NCI-H2196 (cell line): ENCODE measurements around the gene RELN.

Experiments used
- DNase-seq: peaks from one replicate; lab custom pipeline; 2025; ENCODE audit not compliant: unreplicated experiment; lab: John Stamatoyannopoulos, UW

Gene RELN

GRCh38 chr7:103729026-103729425 is 260.4 kb downstream of the RELN start:
- DNase-seq = no peak

DNA sequence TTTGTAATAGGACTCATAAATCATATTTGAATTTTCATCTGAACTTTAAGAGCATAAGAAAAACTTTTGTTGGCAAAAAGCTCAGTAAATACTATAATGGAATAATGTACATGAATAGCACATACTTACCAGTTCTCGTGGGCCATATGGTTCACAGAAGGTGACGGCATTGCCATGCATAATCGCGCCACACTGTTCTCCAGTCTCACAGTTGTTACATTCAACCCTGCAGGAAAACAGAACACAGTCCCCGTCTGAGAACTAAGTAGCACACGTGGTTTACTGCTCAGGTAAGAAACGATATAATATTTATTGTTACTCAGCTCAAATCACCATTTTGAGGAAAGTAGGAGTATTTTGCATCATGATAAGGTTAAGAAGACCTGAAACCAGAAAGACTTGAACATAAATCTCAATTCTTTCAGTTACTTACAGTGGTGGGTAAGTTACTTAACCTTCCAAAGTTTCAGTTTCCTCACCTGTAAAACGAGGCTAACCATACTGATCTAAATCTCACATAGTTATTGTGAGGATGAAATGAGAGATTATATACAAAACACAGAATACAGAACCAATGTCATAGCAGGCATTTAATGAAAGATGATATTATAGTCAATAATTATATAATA is 261.4 kb downstream of the RELN start:
- no peak for DNase-seq

DNA sequence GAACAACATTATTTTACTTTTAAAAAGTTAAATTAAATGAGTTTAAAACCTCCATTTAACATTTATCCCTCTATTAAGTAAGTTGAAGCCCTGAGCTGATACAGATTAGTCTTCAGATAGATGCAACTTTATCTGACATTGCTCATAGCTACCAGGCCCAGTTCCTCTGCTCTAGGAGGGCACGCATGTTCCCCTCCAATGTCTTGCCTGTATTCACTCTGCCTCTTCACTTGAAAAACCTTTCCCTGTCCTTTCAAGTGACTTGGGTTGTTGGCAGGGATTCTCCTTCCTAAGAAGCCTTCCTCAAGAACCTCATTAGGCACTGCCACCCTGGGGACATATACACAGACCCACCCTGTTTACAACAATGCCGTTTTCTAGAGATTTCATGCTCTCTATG is 270.4 kb downstream of the RELN start:
- no peak for DNase-seq

DNA sequence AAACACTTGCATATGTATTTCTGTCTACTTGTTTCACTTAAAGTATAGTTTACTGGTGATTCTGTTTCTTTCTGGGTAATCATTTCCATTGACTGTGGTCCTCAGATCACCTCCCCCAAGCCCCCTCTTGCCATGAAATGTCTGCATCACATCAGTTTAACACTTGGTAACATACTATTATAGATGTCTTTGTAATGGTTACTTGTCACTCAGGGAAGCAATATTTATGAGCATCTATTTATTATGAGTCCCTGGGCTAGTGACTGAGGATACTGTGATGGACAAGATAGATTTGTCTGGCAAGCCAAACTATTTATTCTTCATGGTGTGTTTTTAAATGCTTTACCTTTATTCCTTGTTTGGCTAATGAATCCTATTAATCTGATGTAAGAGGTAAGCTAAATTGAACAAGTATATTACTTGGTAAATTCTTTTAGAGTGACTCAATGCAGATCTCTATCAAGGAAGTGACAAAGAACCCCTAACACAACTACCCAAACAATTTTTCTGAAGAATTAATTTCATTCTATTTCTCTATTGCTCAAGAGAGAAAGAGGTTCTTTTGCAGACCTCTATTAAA is 270.9 kb downstream of the RELN start:
- no peak for DNase-seq

DNA sequence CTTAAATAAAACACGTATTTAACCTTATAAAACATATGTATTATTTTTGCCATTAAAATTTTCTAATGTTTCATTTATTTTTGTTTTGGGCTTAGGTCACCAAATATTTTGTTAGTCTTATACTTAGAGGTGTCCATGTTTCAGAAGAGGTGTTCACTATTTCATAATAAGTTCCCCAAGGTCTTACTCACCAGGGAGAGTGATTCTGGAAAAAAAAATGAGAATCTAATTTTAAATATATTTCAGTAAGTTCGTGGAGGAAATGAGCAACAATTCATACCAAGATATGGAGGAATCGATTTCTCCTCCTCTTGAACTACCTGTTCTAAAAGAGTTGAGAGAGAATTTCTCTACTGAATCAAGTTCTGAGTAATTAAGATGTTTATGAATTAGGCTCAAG is 271.9 kb downstream of the RELN start:
- no peak for DNase-seq

GRCh38 chr7:103715376-103716120 is 273.9 kb downstream of the RELN start:
- no peak for DNase-seq

GRCh38 chr7:103714376-103714927 is 275.0 kb downstream of the RELN start:
- no peak for DNase-seq

- no peak for DNase-seq
These were observed 276.3 kb downstream of the RELN start for GRCh38 chr7:103712991-103713778.

DNA sequence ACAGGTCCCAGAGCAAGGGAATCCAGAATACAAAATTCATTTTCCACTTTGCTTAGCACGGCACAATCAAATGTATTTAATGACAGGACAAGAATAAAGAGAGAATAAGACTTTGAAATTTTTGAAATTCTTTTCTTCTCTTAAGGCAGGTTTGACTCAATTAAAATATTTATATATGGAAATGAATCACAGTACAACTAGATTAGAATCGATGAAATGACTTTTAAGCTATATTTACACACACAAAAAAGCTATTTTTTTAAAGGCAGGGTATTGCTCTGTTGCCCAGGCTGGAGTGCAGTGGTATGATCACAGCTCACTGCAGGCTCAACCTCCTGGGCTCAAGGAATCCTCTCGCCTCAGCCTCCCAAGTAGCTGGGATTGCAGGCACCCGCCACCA is 278.0 kb downstream of the RELN start:
- DNase-seq = no peak

DNA sequence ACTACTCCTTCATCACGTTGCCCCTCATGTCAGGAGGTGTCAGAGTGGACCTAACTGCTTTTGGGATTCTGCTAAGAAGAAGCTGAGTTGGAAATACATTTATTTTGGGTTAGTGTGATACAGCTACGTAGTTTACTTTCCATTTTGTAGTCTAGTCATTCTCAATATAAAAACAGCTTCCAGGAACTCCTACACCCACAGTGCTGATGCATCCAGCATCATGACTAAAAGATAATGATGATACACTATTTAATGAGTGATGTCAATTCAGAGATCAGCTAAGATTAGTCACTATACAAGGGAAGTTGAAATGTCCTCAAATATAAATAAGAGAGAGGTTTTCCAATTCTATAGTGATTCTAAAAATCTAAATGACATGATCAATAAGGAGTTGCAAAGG is 279.2 kb downstream of the RELN start:
- no peak for DNase-seq

GRCh38 chr7:103706805-103707204 is 282.7 kb downstream of the RELN start:
- no peak for DNase-seq

- DNase-seq = no peak
These were observed 283.9 kb downstream of the RELN start for GRCh38 chr7:103705542-103705941.

DNA sequence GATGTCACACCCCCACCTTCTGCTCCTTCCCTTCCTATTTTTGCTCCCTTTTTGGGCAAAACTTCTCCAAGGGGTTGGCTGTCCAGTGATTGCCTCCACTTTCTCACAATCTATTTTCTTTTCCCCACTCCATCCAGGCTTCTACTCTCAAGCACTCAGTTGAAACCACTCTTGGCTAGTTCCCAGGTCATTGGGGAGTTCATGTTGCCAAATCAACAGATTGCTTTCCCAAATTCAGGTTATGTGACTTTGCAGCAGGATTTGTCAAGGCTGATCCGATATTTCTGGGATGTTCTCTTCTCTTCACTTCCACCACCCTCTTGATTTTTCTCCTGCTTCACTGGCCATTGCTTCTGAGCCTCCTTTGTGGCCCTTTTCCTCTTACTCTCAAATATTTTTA is 284.8 kb downstream of the RELN start:
- DNase-seq = peak; percentile 27

DNA sequence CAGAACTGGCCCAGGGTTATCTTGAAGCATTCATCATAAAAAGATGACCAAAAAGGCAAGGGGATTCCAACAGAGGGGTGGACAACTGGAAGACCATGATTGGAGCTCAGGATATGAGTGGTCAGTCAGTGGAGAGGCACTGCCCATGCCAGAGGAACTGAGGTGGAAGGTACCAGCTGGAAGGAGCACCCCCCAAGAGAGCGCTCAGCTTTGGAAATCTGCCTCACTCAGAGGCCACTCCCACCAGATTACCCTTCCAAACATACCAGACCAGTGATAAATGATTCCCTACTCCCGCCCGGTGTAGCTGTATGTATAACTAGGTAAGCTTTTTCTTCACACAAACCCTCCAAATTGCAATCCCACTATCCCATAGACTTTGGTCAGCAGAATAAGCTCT is 286.5 kb downstream of the RELN start:
- DNase-seq = no peak

DNA sequence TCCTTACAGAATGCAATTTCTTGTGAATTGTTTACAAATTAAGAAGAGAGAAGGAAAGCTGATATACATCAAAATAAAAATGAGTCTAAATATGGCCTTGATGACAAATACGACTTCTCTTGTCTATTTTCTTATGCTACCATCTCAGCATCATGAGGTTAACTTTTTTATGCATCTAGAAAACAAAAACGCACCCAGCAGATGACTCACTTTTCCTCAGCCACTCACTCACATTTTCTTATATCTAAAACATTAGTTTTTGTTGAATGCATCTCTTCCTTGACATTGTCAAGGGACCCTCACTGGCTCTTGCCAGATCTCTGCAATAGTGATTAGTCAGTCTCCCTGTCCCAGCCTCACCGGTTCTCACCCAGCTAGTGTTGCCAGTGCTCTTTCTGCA is 287.0 kb downstream of the RELN start:
- no peak for DNase-seq

DNA sequence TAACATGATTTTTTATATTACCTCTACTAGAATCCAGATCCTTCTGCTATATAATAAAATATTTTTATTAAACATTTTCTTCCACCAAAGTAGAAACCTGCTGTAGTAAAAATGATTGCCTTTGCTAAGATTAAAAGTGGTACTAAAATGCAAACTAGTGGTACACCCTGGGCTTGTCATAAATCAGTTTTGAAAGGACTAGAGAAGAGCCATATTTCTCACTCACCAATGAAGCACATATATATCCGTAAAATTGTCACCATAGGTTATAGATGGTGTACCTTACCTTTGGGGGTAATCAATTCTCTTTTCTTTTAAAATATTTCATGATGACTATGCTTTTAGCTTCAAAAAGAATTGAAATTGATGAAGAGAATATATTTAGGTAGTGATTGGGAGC is 290.4 kb downstream of the RELN start:
- DNase-seq = no peak

GRCh38 chr7:103698064-103698463 is 291.4 kb downstream of the RELN start:
- no peak for DNase-seq

GRCh38 chr7:103695521-103695920 is 293.9 kb downstream of the RELN start:
- no peak for DNase-seq

DNA sequence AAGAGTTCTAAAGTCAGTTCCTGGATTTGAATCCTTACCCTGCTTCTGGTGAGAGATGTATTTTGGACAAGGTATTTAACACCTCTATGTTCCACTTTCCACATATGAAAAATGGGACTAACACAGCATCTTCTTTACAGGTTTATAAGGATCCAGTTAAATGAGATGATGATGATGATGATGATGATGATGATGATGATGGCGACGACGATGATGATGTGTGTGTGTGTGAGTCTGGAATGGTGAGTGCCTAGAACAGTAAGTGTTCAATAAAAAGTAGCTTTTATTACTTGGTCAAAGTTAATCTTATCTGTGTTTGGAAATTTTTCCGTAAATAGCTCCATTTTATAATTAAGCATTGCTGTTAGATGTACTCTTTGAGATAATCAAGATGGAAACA is 295.2 kb downstream of the RELN start:
- no peak for DNase-seq

- DNase-seq = peak; percentile 34
These were observed 298.2 kb downstream of the RELN start for GRCh38 chr7:103691291-103691690.

- no peak for DNase-seq
These were observed 299.1 kb downstream of the RELN start for GRCh38 chr7:103690242-103690974.
